Endothelial cell of umbilical vein (primary cell): ENCODE results near the gene PDE1A. TPM values are rescaled to one million over a fixed set of nuclear protein-coding genes. Genes with fewer than 3 reads are reported as not detected.

ENCODE experiments used
- BruUV-seq: library from RNA; stranded (reverse); fragments of 400-500 nt; replicated peaks from 2 replicates; lab custom pipeline; 2021; lab: Mats Ljungman, UMichigan
- CTCF ChIA-PET: fragments of 300-600, 350-600 bp; sonication (Branson Sonifier 250); formaldehyde crosslinking; loops from one replicate; lab custom pipeline; 2021; ENCODE audit warnings: antibody characterized with exemption, inconsistent platforms; lab: Charles Lee
- POLR2A ChIA-PET: fragments of 300-600, 350-600 bp; sonication (Branson Sonifier 250); formaldehyde crosslinking; loops from one replicate; lab custom pipeline; 2021; ENCODE audit warnings: antibody characterized with exemption, inconsistent platforms; lab: Charles Lee
- DNase-seq: peaks from one replicate; pipeline ENCODE4 v3.0.0-alpha.2; 2011; ENCODE audit warnings: low read depth, low spot score
- FAIRE-seq: peaks from 2 replicates; lab custom pipeline; 2011; peaks lifted over from hg19 to GRCh38; lab: Jason Lieb, UNC
- H2AFZ ChIP-seq: 2 replicates; pipeline ENCODE4 v1.6.0; 2012; ENCODE audit warnings: low read depth, low read length, control low read depth, inconsistent platforms
- H3K27ac ChIP-seq: 2 replicates; pipeline ENCODE4 v1.5.1; 2011; ENCODE audit warnings: low read depth, mild to moderate bottlenecking, control low read depth, low read length, moderate library complexity; ENCODE audit not compliant: insufficient read depth
- H3K27me3 ChIP-seq, 2 experiments: 2 replicates each; pipeline versions ENCODE4 v1.6.0 to v1.6.1; 2011; ENCODE audit warnings: low read length in 2 of 2, mixed read lengths in 1 of 2; ENCODE audit not compliant: control insufficient read depth in 2 of 2, insufficient read depth in 2 of 2
- H3K36me3 ChIP-seq, 2 experiments: 2 replicates in 1 of 2; 3 replicates in 1 of 2; pipeline ENCODE4 v1.5.1; 2011; ENCODE audit warnings: low read length in 2 of 2, mild to moderate bottlenecking in 1 of 2, moderate library complexity in 1 of 2; ENCODE audit not compliant: control insufficient read depth in 2 of 2, insufficient read depth in 2 of 2; ENCODE audit errors: extremely low read depth in 1 of 2
- H3K4me1 ChIP-seq: 3 replicates; pipeline ENCODE4 v1.5.1; 2011; ENCODE audit warnings: mild to moderate bottlenecking, low read length; ENCODE audit not compliant: control insufficient read depth, insufficient read depth; ENCODE audit errors: extremely low read depth
- H3K4me2 ChIP-seq: 2 replicates; pipeline ENCODE4 v1.6.1; 2011; ENCODE audit warnings: low read length, control low read depth, mixed read lengths; ENCODE audit not compliant: insufficient read depth
- H3K4me3 ChIP-seq, 3 experiments: fragments of 200-600 bp in 1 of 3; sonication (generic), shearing (Covaris generic) in 1 of 3; replicated peaks in 1 of 3; 2 replicates each; pipeline ENCODE4 v1.5.1; 2011 to 2016; ENCODE audit warnings: control low read depth in 3 of 3, low read length in 3 of 3, mild to moderate bottlenecking in 2 of 3, inconsistent platforms in 1 of 3, low read depth in 1 of 3, moderate library complexity in 1 of 3; ENCODE audit not compliant: insufficient read depth in 1 of 3
- H3K79me2 ChIP-seq: 2 replicates; pipeline ENCODE4 v1.6.0; 2012; ENCODE audit warnings: low read length, inconsistent platforms; ENCODE audit not compliant: control insufficient read depth, insufficient read depth
- H3K9ac ChIP-seq: replicated peaks from 2 replicates; pipeline ENCODE3; 2011; ENCODE audit warnings: low read length, control low read depth; ENCODE audit not compliant: insufficient read depth; ENCODE audit errors: extremely low read depth
- H3K9me1 ChIP-seq: replicated peaks from 3 replicates; pipeline ENCODE4 v1.6.0; 2011; ENCODE audit warnings: mild to moderate bottlenecking, low read length; ENCODE audit not compliant: control insufficient read depth, insufficient read depth; ENCODE audit errors: extremely low read depth
- H3K9me3 ChIP-seq: replicated peaks from 2 replicates; pipeline ENCODE4 v1.5.1; 2012; ENCODE audit warnings: low read length, inconsistent platforms; ENCODE audit not compliant: control insufficient read depth, insufficient read depth
- H4K20me1 ChIP-seq: replicated peaks from 2 replicates; pipeline ENCODE3; 2011; ENCODE audit warnings: mild to moderate bottlenecking, low read length; ENCODE audit not compliant: control insufficient read depth, insufficient read depth; ENCODE audit errors: extremely low read depth
- CTCF ChIP-seq, 2 donors: IDR thresholded peaks; 1 replicate in 1 of 2; 2 replicates in 1 of 2; pipeline ENCODE4 v1.5.1; 2011; ENCODE audit warnings: low read length in 2 of 2, mild to moderate bottlenecking in 2 of 2, moderate library complexity in 2 of 2, control low read depth in 1 of 2, inconsistent platforms in 1 of 2, low read depth in 1 of 2; ENCODE audit not compliant: insufficient read depth in 1 of 2; ENCODE audit errors: extremely low read depth in 1 of 2
- FOS ChIP-seq: IDR thresholded peaks from 2 replicates; pipeline ENCODE4 v1.6.1; 2011; ENCODE audit warnings: mild to moderate bottlenecking, low read length, moderate library complexity, borderline replicate concordance; ENCODE audit not compliant: insufficient read depth
- GATA2 ChIP-seq: IDR thresholded peaks from 2 replicates; pipeline ENCODE4 v1.7.0; 2011; ENCODE audit warnings: low read depth, mild to moderate bottlenecking, moderate library complexity, mixed read lengths, low read length; ENCODE audit not compliant: insufficient read length, insufficient read depth
- JUN ChIP-seq: IDR thresholded peaks from 2 replicates; pipeline ENCODE4 v1.6.1; 2011; ENCODE audit warnings: borderline replicate concordance, low read depth; ENCODE audit not compliant: insufficient read length, insufficient read depth
- MAX ChIP-seq: IDR thresholded peaks from 2 replicates; pipeline ENCODE4 v1.6.1; 2011; ENCODE audit not compliant: insufficient read depth, insufficient read length
- MYC ChIP-seq: IDR thresholded peaks from one replicate; pipeline ENCODE4 v1.6.1; 2011; ENCODE audit warnings: mild to moderate bottlenecking, low read depth, low read length
- POLR2A ChIP-seq: IDR thresholded peaks from 2 replicates; pipeline ENCODE4 v1.6.1; 2012; ENCODE audit warnings: low read depth, mild to moderate bottlenecking, control low read depth, low read length
- POLR2AphosphoS5 ChIP-seq: IDR thresholded peaks from 2 replicates; pipeline ENCODE4 v1.6.1; 2012; ENCODE audit warnings: low read depth, mild to moderate bottlenecking, control low read depth, low read length, moderate library complexity; ENCODE audit not compliant: insufficient read depth
- dilution Hi-C: fragments of 300-500 bp; cut with MboI; formaldehyde crosslinking; loops from one replicate; pipeline ENCODE4 v1.15.0; 2019; ENCODE audit warnings: low sequenced_read_pairs; ENCODE audit not compliant: extremely low pct_ligation_motif_present
- intact Hi-C: fragments of 100-400 bp; cut with micrococcal nuclease; formaldehyde crosslinking; loops from one replicate; pipeline ENCODE4 v1.10.0; 2022
- polyA plus RNA-seq, 4 experiments: library from polyadenylated mRNA; depleted of rRNA in 3 of 4; stranded (reverse) in 3 of 4; unstranded in 1 of 4; fragments of >200 nt; gene quantifications; 2 replicates each; pipeline versions ENCODE4 v1.2.1 to v1.2.3, GENCODE V29; 2011 to 2012; ENCODE audit warnings: missing spikeins in 1 of 4
- total RNA-seq: library from RNA; stranded (reverse); gene quantifications from 2 replicates; pipeline ENCODE4 v1.2.3, GENCODE V29; 2021

PDE1A gene
- total and polyA plus RNA-seq, 2 donors (not counting 3 experiments of a cell fraction or from before 2014, with no cell fraction given), result 0.43 to 0.49 TPM

GRCh38 chr2:182098648-182099047, 328.2 kb downstream of the PDE1A start:
- Histone ChIP-seq H3K9ac (no peak overlapping the region), H3K27me3 (no peaks in the 10 kb centered on the region), H3K9me3 (no peaks in the 10 kb centered on the region), H3K79me2 (no peaks in the 10 kb centered on the region), H3K36me3 (no peaks in the 10 kb centered on the region), H3K4me2 (no peak overlapping the region), H4K20me1 (no peaks in the 10 kb centered on the region), H3K9me1 (no peaks in the 10 kb centered on the region), H3K4me1 (no peaks in the 10 kb centered on the region), H2AFZ (no peak overlapping the region), H3K4me3 (no peak overlapping the region), H3K27ac (no peak overlapping the region)
- no peak for DNase-seq
- no peak for FAIRE-seq
- CTCF ChIA-PET, result no interaction called here
- dilution Hi-C loops, result no loop called here
- no peak for TF ChIP-seq POLR2AphosphoS5
- no peak for TF ChIP-seq CTCF (IDR thresholded peaks at IDR 0.05; ENCODE audit: extremely low read depth in 1 of 2, insufficient read depth in 1 of 2, low read depth in 1 of 2, low read length in 2 of 2)
- no peak for TF ChIP-seq GATA2
- no peak for TF ChIP-seq JUN
- TF ChIP-seq MAX, result no peak
- TF ChIP-seq MYC, result no peak
- no peak for TF ChIP-seq FOS
- no peak for TF ChIP-seq POLR2A
- intact Hi-C loops, result no loop called here
- no TSS peak for BruUV-seq
- POLR2A ChIA-PET, result no interaction called here
